PC-9 (cell line): Measurements from ENCODE around the gene MYCN.

Experiments
- EZH2 ChIP-seq: fragments of 200-600 bp; sonication (generic); IDR thresholded peaks from 2 replicates; pipeline ENCODE4 v1.8.0; 2017; ENCODE audit warnings: antibody characterized with exemption, low read depth
- TF ChIP-seq, protein P1 (sequence below): fragments of 200-600 bp; sonication (generic); conservative IDR thresholded peaks from 2 replicates; pipeline ENCODE4 v1.6.1; 2017; ENCODE audit warnings: mixed run types, antibody characterized with exemption, mild to moderate bottlenecking, moderate library complexity

DNA sequence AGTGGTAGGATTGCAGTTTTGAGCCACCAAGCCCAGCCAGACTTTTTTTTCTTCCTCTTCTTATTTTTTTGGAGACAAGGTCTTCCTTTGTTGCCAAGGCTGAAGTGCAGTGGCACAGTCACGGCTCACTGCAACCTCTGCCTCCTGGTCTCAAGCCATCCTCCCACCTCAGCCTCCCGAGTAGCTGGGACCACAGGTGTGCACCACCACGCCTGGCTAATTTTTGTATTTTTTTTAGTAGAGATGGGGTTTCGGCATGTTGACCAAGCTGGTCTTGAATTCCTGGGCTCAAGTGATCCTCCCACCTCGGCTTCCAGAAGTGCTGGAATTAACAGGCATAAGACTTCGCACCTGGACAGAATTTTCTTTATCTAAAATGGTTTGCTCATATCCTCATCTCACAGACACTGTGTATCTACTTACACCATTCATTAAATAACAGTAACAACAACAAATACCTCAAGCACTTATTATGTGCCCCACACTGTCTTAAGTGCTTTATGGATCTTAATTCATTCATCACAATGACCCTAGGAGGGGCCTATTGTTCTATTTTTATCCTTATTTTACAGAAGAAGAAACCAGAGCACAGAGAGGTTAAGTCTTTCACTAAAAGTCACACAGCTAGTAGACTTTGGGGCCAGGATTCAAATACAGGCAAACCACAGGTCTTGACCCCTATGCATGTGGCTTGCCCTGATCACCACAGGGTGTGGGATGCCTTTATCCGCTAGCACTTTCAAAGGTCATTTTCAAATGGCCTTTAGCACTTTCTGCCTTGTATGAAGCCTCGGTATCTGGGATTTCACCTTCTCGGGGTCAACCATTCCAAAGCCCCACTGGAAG lies 39.6 kb downstream of the MYCN start:
- TF ChIP-seq, protein P1, sequence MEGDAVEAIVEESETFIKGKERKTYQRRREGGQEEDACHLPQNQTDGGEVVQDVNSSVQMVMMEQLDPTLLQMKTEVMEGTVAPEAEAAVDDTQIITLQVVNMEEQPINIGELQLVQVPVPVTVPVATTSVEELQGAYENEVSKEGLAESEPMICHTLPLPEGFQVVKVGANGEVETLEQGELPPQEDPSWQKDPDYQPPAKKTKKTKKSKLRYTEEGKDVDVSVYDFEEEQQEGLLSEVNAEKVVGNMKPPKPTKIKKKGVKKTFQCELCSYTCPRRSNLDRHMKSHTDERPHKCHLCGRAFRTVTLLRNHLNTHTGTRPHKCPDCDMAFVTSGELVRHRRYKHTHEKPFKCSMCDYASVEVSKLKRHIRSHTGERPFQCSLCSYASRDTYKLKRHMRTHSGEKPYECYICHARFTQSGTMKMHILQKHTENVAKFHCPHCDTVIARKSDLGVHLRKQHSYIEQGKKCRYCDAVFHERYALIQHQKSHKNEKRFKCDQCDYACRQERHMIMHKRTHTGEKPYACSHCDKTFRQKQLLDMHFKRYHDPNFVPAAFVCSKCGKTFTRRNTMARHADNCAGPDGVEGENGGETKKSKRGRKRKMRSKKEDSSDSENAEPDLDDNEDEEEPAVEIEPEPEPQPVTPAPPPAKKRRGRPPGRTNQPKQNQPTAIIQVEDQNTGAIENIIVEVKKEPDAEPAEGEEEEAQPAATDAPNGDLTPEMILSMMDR, result no peak
- TF ChIP-seq EZH2, result no peak
